GDM1 (cell line): ENCODE measurements around the gene ATP6V1G3.
"Not testable (repeated sequence)": the region's sequence is repeated elsewhere in the genome, so short reads cannot be mapped to it uniquely, and the experiment has no call there.

Source experiments
- DNase-seq: peaks from one replicate; lab custom pipeline; 2025; lab: John Stamatoyannopoulos, UW

The ATP6V1G3 gene

GRCh38 chr1:198540580-198540979 is at the start of gene ATP6V1G3:
Gene ATP6V1G3, minus strand, starts transcription at chr1:198540680. Its CDS starts 30 bp downstream, at chr1:198540650.
- DNase-seq = no peak

- DNase-seq = no peak
These were observed 48.4 kb upstream of the ATP6V1G3 start for GRCh38 chr1:198588845-198589244.

GRCh38 chr1:198584163-198584562 is 43.7 kb upstream of the ATP6V1G3 start:
- no peak for DNase-seq

GRCh38 chr1:198583209-198583802 is 42.8 kb upstream of the ATP6V1G3 start:
- not testable (repeated sequence) for DNase-seq

GRCh38 chr1:198577444-198577843 is 37.0 kb upstream of the ATP6V1G3 start:
- no peak for DNase-seq

- no peak for DNase-seq
These were observed 35.5 kb upstream of the ATP6V1G3 start for GRCh38 chr1:198575798-198576641.

- no peak for DNase-seq
These were observed 34.8 kb upstream of the ATP6V1G3 start for GRCh38 chr1:198575292-198575691.

- DNase-seq = no peak
These were observed 33.8 kb upstream of the ATP6V1G3 start for GRCh38 chr1:198574325-198574724.

- no peak for DNase-seq
These were observed 24.2 kb upstream of the ATP6V1G3 start for GRCh38 chr1:198564716-198565115.

- no peak for DNase-seq
These were observed 23.7 kb upstream of the ATP6V1G3 start for GRCh38 chr1:198564157-198564556.

- no peak for DNase-seq
These were observed 23.1 kb upstream of the ATP6V1G3 start for GRCh38 chr1:198563583-198563982.

GRCh38 chr1:198560161-198560560 is 19.7 kb upstream of the ATP6V1G3 start:
- no peak for DNase-seq

GRCh38 chr1:198559362-198559761 is 18.9 kb upstream of the ATP6V1G3 start:
- no peak for DNase-seq

- DNase-seq = no peak
These were observed 17.9 kb upstream of the ATP6V1G3 start for GRCh38 chr1:198558402-198558801.

GRCh38 chr1:198556971-198557370 is 16.5 kb upstream of the ATP6V1G3 start:
- peak; percentile 90 for DNase-seq

- DNase-seq = no peak
These were observed 12.4 kb upstream of the ATP6V1G3 start for GRCh38 chr1:198552668-198553416.

- DNase-seq = no peak
These were observed 10.6 kb upstream of the ATP6V1G3 start for GRCh38 chr1:198550941-198551524.

GRCh38 chr1:198549866-198550265 is 9.4 kb upstream of the ATP6V1G3 start:
- DNase-seq = no peak

- DNase-seq = no peak
These were observed 8.4 kb upstream of the ATP6V1G3 start for GRCh38 chr1:198548890-198549289.

- DNase-seq = no peak
These were observed 4.7 kb upstream of the ATP6V1G3 start for GRCh38 chr1:198545156-198545555.

- no peak for DNase-seq
These were observed 3.8 kb upstream of the ATP6V1G3 start for GRCh38 chr1:198544265-198544664.

- no peak for DNase-seq
These were observed 3.3 kb upstream of the ATP6V1G3 start for GRCh38 chr1:198543670-198544260.
